ENCODE data around the gene CR1. TPM values are rescaled to one million over a fixed set of nuclear protein-coding genes. Genes with fewer than 3 reads are reported as not detected.
"Not testable (repeated sequence)": the region's sequence is repeated elsewhere in the genome, so short reads cannot be mapped to it uniquely, and the experiment has no call there.

The CR1 gene
- total RNA-seq, 1 experiment from 2014 or later = not detected

- BruUV-seq (replicated peaks) = no TSS peak
- DNase-seq (ENCODE audit: low read depth, low spot score) = no peak
- POLR2A ChIA-PET = no interaction called here
These were observed 69.8 kb downstream of the CR1 start for GRCh38 chr1:207565546-207566468.

GRCh38 chr1:207571926-207572325, 76.0 kb downstream of the CR1 start:
- H3K36me3 ChIP-seq (ENCODE audit: control insufficient read depth, insufficient read depth, low read length); H3K27ac ChIP-seq (ENCODE audit: low read length); H3K9me3 ChIP-seq (ENCODE audit: control insufficient read depth, insufficient read depth, low read depth, low read length); BruUV-seq (replicated peaks); DNase-seq (ENCODE audit: low read depth, low spot score); H3K27me3 ChIP-seq (ENCODE audit: control insufficient read depth, insufficient read depth, low read length); intact Hi-C loops (cut with micrococcal nuclease; ENCODE audit: unreplicated experiment); POLR2A ChIA-PET; ATAC-seq; in situ Hi-C loops (cut with HindIII; ENCODE audit: low pct_unique_long_range_greater_than_20kb, low sequenced_read_pairs); H3K4me3 ChIP-seq (ENCODE audit: low read depth in 2 of 2, low read length in 2 of 2); H3K4me1 ChIP-seq (ENCODE audit: control insufficient read depth, insufficient read depth, low read length); CTCF ChIA-PET: not testable (repeated sequence)

More at GRCh38 chr1:207565546-207566468, 69.8 kb downstream of the CR1 start:
- in situ Hi-C loops (cut with HindIII; ENCODE audit: low pct_unique_long_range_greater_than_20kb, low sequenced_read_pairs) = no loop called here
- no peaks in the 10 kb centered on the region for H3K4me1 ChIP-seq (ENCODE audit: control insufficient read depth, insufficient read depth, low read length)
- no peak overlapping the region for H3K27ac ChIP-seq (ENCODE audit: low read length)
- intact Hi-C loops (cut with micrococcal nuclease; ENCODE audit: unreplicated experiment) = no loop called here
- peak; percentile 71 for ATAC-seq
- H3K9me3 ChIP-seq (ENCODE audit: control insufficient read depth, insufficient read depth, low read depth, low read length) = no peaks in the 10 kb centered on the region
- peak; percentile 75 for TF ChIP-seq CTCF (IDR thresholded peaks at IDR 0.05)
- no peak for TF ChIP-seq TCF7L2 (IDR thresholded peaks at IDR 0.05; ENCODE audit: low read depth, low read length)
- no peak for TF ChIP-seq SIN3A (IDR thresholded peaks at IDR 0.05; ENCODE audit: borderline replicate concordance, insufficient read depth, low read depth, low read length)
- no peaks in the 10 kb centered on the region for H3K36me3 ChIP-seq (ENCODE audit: control insufficient read depth, insufficient read depth, low read length)
- no peak overlapping the region for H3K4me3 ChIP-seq (ENCODE audit: low read depth in 2 of 2, low read length in 2 of 2)
- CTCF ChIA-PET = no interaction called here
- H3K27me3 ChIP-seq (ENCODE audit: control insufficient read depth, insufficient read depth, low read length) = no peaks in the 10 kb centered on the region; the same call in 1 of the 2 replicates

GRCh38 chr1:207573074-207573473, 77.1 kb downstream of the CR1 start:
- H3K27me3 ChIP-seq (ENCODE audit: control insufficient read depth, insufficient read depth, low read length); H3K4me3 ChIP-seq (ENCODE audit: low read depth in 2 of 2, low read length in 2 of 2); POLR2A ChIA-PET; CTCF ChIA-PET; BruUV-seq (replicated peaks); H3K36me3 ChIP-seq (ENCODE audit: control insufficient read depth, insufficient read depth, low read length); in situ Hi-C loops (cut with HindIII; ENCODE audit: low pct_unique_long_range_greater_than_20kb, low sequenced_read_pairs); H3K9me3 ChIP-seq (ENCODE audit: control insufficient read depth, insufficient read depth, low read depth, low read length); ATAC-seq; H3K27ac ChIP-seq (ENCODE audit: low read length); DNase-seq (ENCODE audit: low read depth, low spot score); H3K4me1 ChIP-seq (ENCODE audit: control insufficient read depth, insufficient read depth, low read length); intact Hi-C loops (cut with micrococcal nuclease; ENCODE audit: unreplicated experiment): not testable (repeated sequence)

- POLR2A ChIA-PET; DNase-seq (ENCODE audit: low read depth, low spot score); H3K27ac ChIP-seq (ENCODE audit: low read length); CTCF ChIA-PET; H3K4me3 ChIP-seq (ENCODE audit: low read depth in 2 of 2, low read length in 2 of 2); intact Hi-C loops (cut with micrococcal nuclease; ENCODE audit: unreplicated experiment); H3K4me1 ChIP-seq (ENCODE audit: control insufficient read depth, insufficient read depth, low read length); ATAC-seq; H3K36me3 ChIP-seq (ENCODE audit: control insufficient read depth, insufficient read depth, low read length); H3K9me3 ChIP-seq (ENCODE audit: control insufficient read depth, insufficient read depth, low read depth, low read length); H3K27me3 ChIP-seq (ENCODE audit: control insufficient read depth, insufficient read depth, low read length); in situ Hi-C loops (cut with HindIII; ENCODE audit: low pct_unique_long_range_greater_than_20kb, low sequenced_read_pairs); BruUV-seq (replicated peaks): not testable (repeated sequence)
These were observed 79.4 kb downstream of the CR1 start for GRCh38 chr1:207575381-207575780.
